ENCODE data around the gene ULK4.

ULK4 gene

DNA sequence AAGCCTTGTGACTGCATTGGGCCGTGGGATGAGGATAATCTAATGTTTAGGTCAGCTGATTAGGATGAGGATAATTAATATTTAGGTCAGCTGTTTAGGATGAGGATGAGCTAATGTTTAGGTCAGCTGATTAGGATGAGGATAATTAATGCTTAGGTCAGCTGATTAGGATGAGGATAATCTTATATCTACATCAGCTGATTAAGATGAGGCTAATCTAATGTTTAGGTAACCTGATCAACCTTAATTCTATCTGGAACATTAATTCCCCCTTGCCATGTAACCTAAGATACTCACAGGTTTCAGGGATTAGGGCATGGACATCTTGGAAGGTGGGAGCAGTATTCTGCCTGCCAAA, 362.8 kb downstream of the ULK4 start:
- TF ChIP-seq, protein P1, sequence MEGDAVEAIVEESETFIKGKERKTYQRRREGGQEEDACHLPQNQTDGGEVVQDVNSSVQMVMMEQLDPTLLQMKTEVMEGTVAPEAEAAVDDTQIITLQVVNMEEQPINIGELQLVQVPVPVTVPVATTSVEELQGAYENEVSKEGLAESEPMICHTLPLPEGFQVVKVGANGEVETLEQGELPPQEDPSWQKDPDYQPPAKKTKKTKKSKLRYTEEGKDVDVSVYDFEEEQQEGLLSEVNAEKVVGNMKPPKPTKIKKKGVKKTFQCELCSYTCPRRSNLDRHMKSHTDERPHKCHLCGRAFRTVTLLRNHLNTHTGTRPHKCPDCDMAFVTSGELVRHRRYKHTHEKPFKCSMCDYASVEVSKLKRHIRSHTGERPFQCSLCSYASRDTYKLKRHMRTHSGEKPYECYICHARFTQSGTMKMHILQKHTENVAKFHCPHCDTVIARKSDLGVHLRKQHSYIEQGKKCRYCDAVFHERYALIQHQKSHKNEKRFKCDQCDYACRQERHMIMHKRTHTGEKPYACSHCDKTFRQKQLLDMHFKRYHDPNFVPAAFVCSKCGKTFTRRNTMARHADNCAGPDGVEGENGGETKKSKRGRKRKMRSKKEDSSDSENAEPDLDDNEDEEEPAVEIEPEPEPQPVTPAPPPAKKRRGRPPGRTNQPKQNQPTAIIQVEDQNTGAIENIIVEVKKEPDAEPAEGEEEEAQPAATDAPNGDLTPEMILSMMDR (IDR thresholded peaks at IDR 0.05; ENCODE audit: low read depth, low read length, missing control alignments): no peak
- Histone ChIP-seq H3K36me3 (replicated peaks) (no peaks in the 10 kb centered on the region), H3K27ac (no peak overlapping the region), H3K27me3 (replicated peaks) (no peaks in the 10 kb centered on the region), H3K4me3 (ENCODE audit: low read depth, low read length) (no peak overlapping the region)
- in situ Hi-C loops (cut with HindIII; ENCODE audit: low pct_ligation_motif_present, low sequenced_read_pairs): no loop called here
- DNase-seq: no peak

DNA sequence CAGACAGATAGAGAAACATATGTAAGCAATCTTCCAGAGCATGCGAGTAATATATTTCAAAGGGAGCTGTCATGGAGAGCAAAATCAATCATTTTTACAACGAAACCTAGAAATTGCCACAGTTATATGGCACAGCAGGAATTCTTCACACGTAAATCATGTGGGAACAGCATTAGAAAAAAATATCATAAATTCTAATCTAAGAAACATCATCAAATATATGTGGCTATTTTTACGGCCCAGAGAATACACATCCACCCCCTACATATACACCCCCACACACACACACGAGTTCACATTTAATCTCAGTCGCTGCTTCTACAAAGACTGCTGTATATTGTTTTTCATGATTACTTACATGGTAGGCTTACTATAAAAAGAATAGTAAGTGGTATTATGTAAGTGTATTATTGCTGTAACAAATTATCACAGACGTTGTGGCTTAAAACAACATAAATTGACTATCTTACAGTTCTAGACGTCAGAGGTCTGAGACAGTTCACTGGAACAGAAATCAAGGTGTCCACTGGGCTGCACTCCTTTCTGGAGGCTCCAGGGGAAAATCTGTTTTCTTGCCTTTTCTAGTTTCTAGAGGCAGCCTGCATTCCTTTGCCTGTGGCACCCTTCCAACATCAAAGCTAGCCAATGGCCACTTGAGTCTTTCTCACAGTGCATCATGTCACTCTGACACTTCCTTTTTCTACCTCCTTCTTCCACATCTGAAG, 363.3 kb downstream of the ULK4 start:
- no peaks in the 10 kb centered on the region for H3K36me3 ChIP-seq (replicated peaks)
- DNase-seq: peak; percentile 30
- H3K27me3 ChIP-seq (replicated peaks): no peaks in the 10 kb centered on the region
- H3K4me3 ChIP-seq (ENCODE audit: low read depth, low read length): no peak overlapping the region
- TF ChIP-seq, protein P1 (IDR thresholded peaks at IDR 0.05; ENCODE audit: low read depth, low read length, missing control alignments): no peak
- H3K27ac ChIP-seq: no peak overlapping the region
- in situ Hi-C loops (cut with HindIII; ENCODE audit: low pct_ligation_motif_present, low sequenced_read_pairs): no loop called here

DNA sequence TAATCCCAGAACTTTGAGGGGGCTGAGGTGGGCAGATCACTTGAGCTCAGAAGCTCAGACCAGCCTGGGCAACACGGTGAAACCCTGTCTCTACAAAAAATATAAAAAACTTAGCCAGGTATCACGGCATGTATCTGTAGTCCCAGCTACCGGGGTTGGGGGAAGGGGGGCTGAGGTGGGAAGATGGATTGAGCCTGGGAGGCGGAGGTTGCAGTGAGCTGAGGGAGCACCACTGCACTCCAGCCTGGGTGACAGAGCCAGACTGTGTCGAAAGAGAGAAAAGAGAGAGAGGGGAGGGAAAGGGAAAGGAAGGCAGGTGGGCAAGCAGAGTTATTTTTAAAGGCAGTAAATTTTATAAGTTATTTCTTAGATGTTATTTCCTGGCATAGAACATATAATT, 368.1 kb downstream of the ULK4 start:
- DNase-seq: no peak
- Histone ChIP-seq H3K27ac (no peak overlapping the region), H3K27me3 (replicated peaks) (no peaks in the 10 kb centered on the region), H3K36me3 (replicated peaks) (no peaks in the 10 kb centered on the region), H3K4me3 (ENCODE audit: low read depth, low read length) (no peak overlapping the region)
- TF ChIP-seq, protein P1 (IDR thresholded peaks at IDR 0.05; ENCODE audit: low read depth, low read length, missing control alignments): no peak
- in situ Hi-C loops (cut with HindIII; ENCODE audit: low pct_ligation_motif_present, low sequenced_read_pairs): no loop called here

DNA sequence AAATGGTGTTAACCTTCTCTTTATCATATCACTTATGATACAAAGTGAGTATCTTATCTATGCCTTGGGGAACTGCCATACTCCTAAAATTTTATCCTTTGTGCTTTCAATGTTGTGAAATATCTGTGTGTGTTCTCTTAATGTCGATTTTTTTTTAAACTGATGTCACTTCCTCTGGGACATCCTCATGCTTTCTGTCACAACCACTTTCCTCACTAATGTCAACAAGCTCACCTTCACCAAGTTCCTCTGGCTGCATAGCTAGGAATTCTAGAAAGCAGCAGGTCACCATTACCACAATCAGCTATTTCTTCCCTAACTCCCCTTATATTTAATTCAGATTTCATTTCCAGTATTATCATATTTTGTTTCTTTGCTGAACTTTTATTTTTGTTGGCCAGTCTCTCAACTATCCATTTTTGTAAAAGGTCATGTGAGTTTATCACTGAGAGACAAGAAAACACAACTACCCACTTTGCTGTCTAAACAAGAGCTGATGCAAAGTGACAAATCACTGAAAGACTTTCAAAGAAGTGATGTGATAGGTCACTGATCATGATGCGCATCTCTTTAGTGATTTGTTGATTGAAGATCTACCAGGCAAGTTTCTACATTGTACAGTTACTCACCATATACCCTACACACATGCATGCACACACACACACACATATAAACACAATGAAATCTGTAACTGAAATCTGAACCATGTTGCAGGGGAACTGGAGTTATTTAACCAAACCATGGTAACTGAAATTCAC, 369.0 kb downstream of the ULK4 start:
- H3K27me3 ChIP-seq (replicated peaks): no peaks in the 10 kb centered on the region
- TF ChIP-seq, protein P1 (IDR thresholded peaks at IDR 0.05; ENCODE audit: low read depth, low read length, missing control alignments): no peak
- H3K4me3 ChIP-seq (ENCODE audit: low read depth, low read length): no peak overlapping the region
- H3K27ac ChIP-seq: no peak overlapping the region
- no peaks in the 10 kb centered on the region for H3K36me3 ChIP-seq (replicated peaks)
- in situ Hi-C loops (cut with HindIII; ENCODE audit: low pct_ligation_motif_present, low sequenced_read_pairs): no loop called here
- no peak for DNase-seq

DNA sequence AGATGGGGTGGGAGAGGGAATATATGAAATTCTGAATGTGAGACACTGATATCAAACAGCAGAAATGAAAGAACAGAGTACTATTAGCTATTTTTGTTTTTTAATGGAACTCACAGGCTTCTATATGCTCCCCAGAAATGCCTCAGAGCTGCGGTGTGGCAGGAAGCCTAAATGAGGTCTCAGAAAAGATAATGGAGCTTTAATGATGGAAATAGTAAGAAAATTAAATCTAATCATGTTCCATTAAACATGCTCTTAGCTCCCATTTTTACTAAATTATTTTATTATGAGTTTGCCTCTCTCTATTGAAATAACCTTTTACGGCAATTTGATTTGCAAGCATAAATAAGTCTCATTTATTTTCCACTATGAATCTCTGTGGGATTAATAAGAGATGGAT, 378.9 kb downstream of the ULK4 start:
- DNase-seq: no peak
- TF ChIP-seq, protein P1 (IDR thresholded peaks at IDR 0.05; ENCODE audit: low read depth, low read length, missing control alignments): no peak
- Histone ChIP-seq H3K27ac (no peak overlapping the region), H3K36me3 (replicated peaks) (no peaks in the 10 kb centered on the region), H3K4me3 (ENCODE audit: low read depth, low read length) (no peak overlapping the region), H3K27me3 (replicated peaks) (no peaks in the 10 kb centered on the region)
- in situ Hi-C loops (cut with HindIII; ENCODE audit: low pct_ligation_motif_present, low sequenced_read_pairs): no loop called here

All from brain microvascular endothelial cell (primary cell).